MM.1S (cell line): ENCODE data around the gene PRPF19.

Experiments
- CTCF ChIP-seq: fragments of 300-600 bp; sonication (generic); IDR thresholded peaks from 2 replicates; pipeline ENCODE4 v1.5.1; 2016; ENCODE audit warnings: antibody characterized with exemption, low read length, mixed read lengths
- EZH2phosphoT487 ChIP-seq: fragments of 300-600 bp; sonication (generic); IDR thresholded peaks from 2 replicates; pipeline ENCODE4 v1.6.1; 2018; ENCODE audit warnings: antibody characterized with exemption, low read length

GRCh38 chr11:60854847-60855725 lies 51.3 kb downstream of the PRPF19 start:
- TF ChIP-seq CTCF (no peak), EZH2phosphoT487 (no peak)
